Measurements from ENCODE around the gene POLR3K.
"Not testable (repeated sequence)": the region's sequence is repeated elsewhere in the genome, so short reads cannot be mapped to it uniquely, and the experiment has no call there.

Gene POLR3K

GRCh38 chr16:63998-64913 lies 10.8 kb upstream of the POLR3K start:
- no peak for DNase-seq

GRCh38 chr16:63466-63865 lies 10.1 kb upstream of the POLR3K start:
- DNase-seq = no peak

GRCh38 chr16:62968-63391 lies 9.6 kb upstream of the POLR3K start:
- DNase-seq = no peak

- DNase-seq = no peak
Observed at GRCh38 chr16:62283-62967, 9.0 kb upstream of the POLR3K start.

- DNase-seq = no peak
Observed at GRCh38 chr16:61879-62281, 8.5 kb upstream of the POLR3K start.

- no peak for DNase-seq
Observed at GRCh38 chr16:60929-61878, 7.8 kb upstream of the POLR3K start.

GRCh38 chr16:60166-60565 lies 6.8 kb upstream of the POLR3K start:
- DNase-seq = no peak

GRCh38 chr16:59440-60059 lies 6.1 kb upstream of the POLR3K start:
- no peak for DNase-seq

- DNase-seq = no peak
Observed at GRCh38 chr16:58491-59439, 5.4 kb upstream of the POLR3K start.

- no peak for DNase-seq
Observed at GRCh38 chr16:57711-58110, 4.3 kb upstream of the POLR3K start.

GRCh38 chr16:56231-56927 lies 3.0 kb upstream of the POLR3K start:
- no peak for DNase-seq

- no peak for DNase-seq
Observed at GRCh38 chr16:55571-56136, 2.2 kb upstream of the POLR3K start.

GRCh38 chr16:54237-54581 lies 801 bp upstream of the POLR3K start:
- no peak for DNase-seq

- no peak for DNase-seq
Observed at GRCh38 chr16:50769-51591, 2.4 kb downstream of the POLR3K start.

- no peak for DNase-seq
Observed at GRCh38 chr16:47234-47633, 6.2 kb downstream of the POLR3K start.

- DNase-seq = not testable (repeated sequence)
Observed at GRCh38 chr16:46510-46909, 6.9 kb downstream of the POLR3K start.

- DNase-seq = no peak
Observed at GRCh38 chr16:45454-45853, 8.0 kb downstream of the POLR3K start.

GRCh38 chr16:44655-45054 lies 8.8 kb downstream of the POLR3K start:
- DNase-seq = no peak

- no peak for DNase-seq
Observed at GRCh38 chr16:43294-43693, 10.1 kb downstream of the POLR3K start.

- no peak for DNase-seq
Observed at GRCh38 chr16:42691-43090, 10.7 kb downstream of the POLR3K start.

All from activated CD4-positive, alpha-beta T cell treated with anti-CD3 and anti-CD28 coated beads for 4 hours (primary cell).